ENCODE measurements around the gene PIK3IP1. TPM values are rescaled to one million over a fixed set of nuclear protein-coding genes. Genes with fewer than 3 reads are reported as not detected.
A peak's percentile ranks its signal among the peaks of the same experiment; 100 is the strongest.

The PIK3IP1 gene
- total RNA-seq, 1 donor from 2014 or later = 16.4 TPM

GRCh38 chr22:31272522-31273446 lies 19.5 kb downstream of the PIK3IP1 start:
- Histone ChIP-seq H3K27ac (peak overlapping the region; percentile 18 to 44), H3K9me3 (no peaks in the 10 kb centered on the region), H3K4me3 (no peak overlapping the region), H3K36me3 (peaks cover 47 to 72% of the 10 kb centered on the region in 2 donors), H3K27me3 (no peaks in the 10 kb centered on the region), H3K4me1 (no peaks in the 10 kb centered on the region)
- intact Hi-C loops (cut with DNase I) = loop anchor here (1.0 to 5.0 kb wide), 2 partner anchors 60 to 165 kb away; partner anchors contain the start of genes LIMK2 and SELENOM
- no peak for DNase-seq (ENCODE audit: low spot score in 2 of 2)
- peak; percentile 54 to 76 (median 70) for TF ChIP-seq CTCF (IDR thresholded peaks at IDR 0.05)

DNA sequence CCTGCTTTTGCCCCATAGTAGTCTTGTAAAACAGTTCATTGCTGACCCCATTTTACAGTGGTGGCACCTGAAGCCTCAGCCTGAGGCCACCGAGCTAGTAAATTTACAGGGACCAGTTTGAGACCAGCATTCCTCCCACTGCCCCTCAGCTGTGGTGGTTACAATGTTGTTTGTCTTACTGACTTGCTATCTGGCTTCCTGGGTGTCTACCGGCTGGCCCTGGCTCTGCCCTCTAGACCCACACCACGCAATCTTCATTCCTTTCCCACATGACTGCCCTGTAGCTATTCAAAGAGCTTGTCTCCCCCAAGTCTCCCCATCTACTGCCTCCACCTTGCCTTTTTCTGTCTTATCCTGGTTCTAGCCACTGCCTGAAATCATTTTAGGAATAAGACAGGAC lies 20.8 kb downstream of the PIK3IP1 start:
- intact Hi-C loops (cut with DNase I) = loop anchor here (5.0 kb wide), 1 partner anchor 164 kb away; the partner anchor contains the start of gene SELENOM
- Histone ChIP-seq H3K4me3 (no peak overlapping the region), H3K36me3 (peaks cover 50 to 74% of the 10 kb centered on the region in 2 donors), H3K27me3 (no peaks in the 10 kb centered on the region), H3K9me3 (no peaks in the 10 kb centered on the region), H3K27ac (no peak overlapping the region), H3K4me1 (no peaks in the 10 kb centered on the region)
- no peak for TF ChIP-seq CTCF (IDR thresholded peaks at IDR 0.05)
- no peak for DNase-seq (ENCODE audit: low spot score in 2 of 2)

DNA sequence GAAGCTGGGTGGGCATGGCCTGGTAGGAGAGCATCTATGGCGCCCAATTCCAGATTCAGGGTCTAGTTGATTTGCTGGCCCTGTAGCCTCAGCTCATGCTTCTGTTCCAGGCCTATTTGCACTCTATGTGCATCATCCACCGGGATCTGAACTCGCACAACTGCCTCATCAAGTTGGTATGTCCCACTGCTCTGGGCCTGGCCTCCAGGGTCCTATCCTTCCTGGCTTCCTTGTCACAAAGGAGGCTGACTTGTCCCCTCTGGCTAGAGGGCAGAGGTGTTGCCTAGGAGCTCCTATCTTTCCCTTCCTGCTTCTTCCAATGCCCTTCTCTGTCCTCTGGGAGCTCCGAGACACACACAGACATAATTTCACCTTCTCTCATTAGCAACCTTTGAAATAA lies 21.3 kb downstream of the PIK3IP1 start:
- intact Hi-C loops (cut with DNase I) = loop anchor here (5.0 kb wide), 1 partner anchor 164 kb away; the partner anchor contains the start of gene SELENOM

GRCh38 chr22:31269892-31270579 lies 22.3 kb downstream of the PIK3IP1 start:
- no peak for DNase-seq (ENCODE audit: low spot score in 2 of 2)
- intact Hi-C loops (cut with DNase I) = loop anchor here (5.0 kb wide), 1 partner anchor 163 kb away; the partner anchor contains the start of gene SELENOM
- H3K36me3 ChIP-seq = peaks cover 54 to 78% of the 10 kb centered on the region in 2 donors

More for the DNA sequence above, 21.3 kb downstream of the PIK3IP1 start:
- TF ChIP-seq CTCF (IDR thresholded peaks at IDR 0.05) = no peak
- DNase-seq (ENCODE audit: low spot score in 2 of 2) = no peak
- no peaks in the 10 kb centered on the region for H3K4me1 ChIP-seq
- no peak overlapping the region for H3K27ac ChIP-seq
- H3K9me3 ChIP-seq = no peaks in the 10 kb centered on the region
- H3K4me3 ChIP-seq = no peak overlapping the region
- no peaks in the 10 kb centered on the region for H3K27me3 ChIP-seq
- peaks cover 54 to 78% of the 10 kb centered on the region in 2 donors for H3K36me3 ChIP-seq

More at GRCh38 chr22:31269892-31270579, 22.3 kb downstream of the PIK3IP1 start:
- Histone ChIP-seq H3K27me3 (no peaks in the 10 kb centered on the region), H3K27ac (no peak overlapping the region), H3K4me1 (no peaks in the 10 kb centered on the region), H3K4me3 (no peak overlapping the region), H3K9me3 (no peaks in the 10 kb centered on the region)
- TF ChIP-seq CTCF (IDR thresholded peaks at IDR 0.05) = no peak
